SU-DHL-6 (cell line): ENCODE measurements around the gene ZNF575.

Experiments
- EZH2phosphoT487 ChIP-seq: fragments of 200-600 bp; sonication (generic), shearing (Covaris generic); conservative IDR thresholded peaks from 2 replicates; pipeline ENCODE4 v1.6.1; 2018; ENCODE audit warnings: mild to moderate bottlenecking, antibody characterized with exemption, low read length, moderate library complexity, mixed read lengths
- TF ChIP-seq, protein P1 (sequence below): fragments of 200-600 bp; sonication (generic); IDR thresholded peaks from one replicate; pipeline ENCODE4 v1.5.1; 2017; ENCODE audit warnings: antibody characterized with exemption, mild to moderate bottlenecking, low read length, moderate library complexity; ENCODE audit not compliant: insufficient read depth, poor library complexity, severe bottlenecking

GRCh38 chr19:43510713-43511112 lies 22.3 kb upstream of the ZNF575 start:
- TF ChIP-seq, protein P1, sequence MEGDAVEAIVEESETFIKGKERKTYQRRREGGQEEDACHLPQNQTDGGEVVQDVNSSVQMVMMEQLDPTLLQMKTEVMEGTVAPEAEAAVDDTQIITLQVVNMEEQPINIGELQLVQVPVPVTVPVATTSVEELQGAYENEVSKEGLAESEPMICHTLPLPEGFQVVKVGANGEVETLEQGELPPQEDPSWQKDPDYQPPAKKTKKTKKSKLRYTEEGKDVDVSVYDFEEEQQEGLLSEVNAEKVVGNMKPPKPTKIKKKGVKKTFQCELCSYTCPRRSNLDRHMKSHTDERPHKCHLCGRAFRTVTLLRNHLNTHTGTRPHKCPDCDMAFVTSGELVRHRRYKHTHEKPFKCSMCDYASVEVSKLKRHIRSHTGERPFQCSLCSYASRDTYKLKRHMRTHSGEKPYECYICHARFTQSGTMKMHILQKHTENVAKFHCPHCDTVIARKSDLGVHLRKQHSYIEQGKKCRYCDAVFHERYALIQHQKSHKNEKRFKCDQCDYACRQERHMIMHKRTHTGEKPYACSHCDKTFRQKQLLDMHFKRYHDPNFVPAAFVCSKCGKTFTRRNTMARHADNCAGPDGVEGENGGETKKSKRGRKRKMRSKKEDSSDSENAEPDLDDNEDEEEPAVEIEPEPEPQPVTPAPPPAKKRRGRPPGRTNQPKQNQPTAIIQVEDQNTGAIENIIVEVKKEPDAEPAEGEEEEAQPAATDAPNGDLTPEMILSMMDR = no peak
- TF ChIP-seq EZH2phosphoT487 = no peak
